ENCODE measurements around the gene ENTPD1.
"Not testable (repeated sequence)": the region's sequence is repeated elsewhere in the genome, so short reads cannot be mapped to it uniquely, and the experiment has no call there.

ENTPD1 gene

DNA sequence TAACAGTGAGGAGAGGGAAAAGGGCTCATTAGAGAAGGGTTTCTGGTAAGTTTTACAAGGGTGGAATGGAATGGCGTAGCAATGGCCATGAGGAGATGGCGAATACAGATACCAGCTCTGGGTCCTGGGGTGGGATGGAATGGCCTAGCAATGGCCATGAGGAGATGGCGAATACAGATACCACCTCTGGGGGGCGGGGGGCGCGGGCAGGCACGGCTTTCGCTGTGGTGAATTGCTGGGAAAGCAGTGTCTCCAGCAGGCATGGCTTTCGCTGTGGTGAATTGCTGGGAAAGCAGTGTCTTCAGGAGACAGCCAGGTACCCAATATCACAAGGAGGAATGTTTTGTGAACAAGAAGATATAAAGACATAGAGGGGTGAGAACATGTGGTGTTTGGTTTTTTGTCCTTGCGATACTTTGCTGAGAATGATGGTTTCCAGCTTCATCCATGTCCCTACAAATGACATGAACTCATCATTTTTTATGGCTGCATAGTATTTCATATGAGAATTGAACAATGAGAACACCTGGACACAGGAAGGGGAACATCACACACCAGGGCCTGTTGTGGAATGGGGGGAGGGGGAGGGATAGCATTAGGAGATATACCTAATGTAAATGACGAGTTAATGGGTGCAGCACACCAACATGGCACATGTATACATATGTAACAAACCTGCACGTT lies 150.1 kb downstream of the ENTPD1 start:
- TF ChIP-seq ZNF146 (tag by site-specific recombination; IDR thresholded peaks at IDR 0.05), result peak; percentile 97
- CTCF ChIA-PET, result interaction anchor here (0.5 to 3.5 kb wide), 4 partner anchors 14 to 1706 kb away, joined by 3 to 21 read pairs (median 4); partner anchors contain the start of gene TCTN3
- H3K4me1 ChIP-seq (ENCODE audit: control insufficient read depth, insufficient read depth, low read length); H3K9me3 ChIP-seq (ENCODE audit: control insufficient read depth, insufficient read depth, low read depth, low read length); H3K27ac ChIP-seq (ENCODE audit: extremely low read depth, low read depth, low read length); H3K4me3 ChIP-seq (ENCODE audit: low read depth, low read length); POLR2A ChIA-PET: not testable (repeated sequence)
- H3K36me3 ChIP-seq (ENCODE audit: control insufficient read depth in 2 of 2, insufficient read depth in 1 of 2, low read length in 2 of 2), result peaks cover 5 to 33% of the 10 kb centered on the region in 2 experiments

GRCh38 chr10:95906677-95907455 lies 150.9 kb downstream of the ENTPD1 start:
- ChIA-PET POLR2A (interaction anchor here (1.7 kb wide), 1 partner anchor 11 kb away, joined by 5 read pairs; no protein-coding TSS in a partner anchor), CTCF (interaction anchor here (0.5 to 3.5 kb wide), 2 partner anchors 15 to 213 kb away, joined by 3 to 21 read pairs; partner anchors contain the start of gene TCTN3)
- Histone ChIP-seq H3K27ac (ENCODE audit: extremely low read depth, low read depth, low read length) (peak overlapping the region; percentile 69; the same call in 1 of the 2 replicates), H3K4me1 (ENCODE audit: control insufficient read depth, insufficient read depth, low read length) (no peaks in the 10 kb centered on the region), H3K9me3 (ENCODE audit: control insufficient read depth, insufficient read depth, low read depth, low read length) (no peaks in the 10 kb centered on the region), H3K4me3 (ENCODE audit: low read depth, low read length) (peak overlapping the region; percentile 76), H3K36me3 (ENCODE audit: control insufficient read depth in 2 of 2, insufficient read depth in 1 of 2, low read length in 2 of 2) (peaks cover 5 to 31% of the 10 kb centered on the region in 2 experiments)
- no peak for TF ChIP-seq KLF8 (tag by site-specific recombination; IDR thresholded peaks at IDR 0.05)
- TF ChIP-seq CTCF (tag by site-specific recombination; IDR thresholded peaks at IDR 0.05), result no peak
- TF ChIP-seq TRIM28 (IDR thresholded peaks at IDR 0.05; ENCODE audit: borderline replicate concordance, low read length), result peak; percentile 86; the same call in 1 of the 2 replicates
- no peak for TF ChIP-seq ZNF555 (tag by site-specific recombination; conservative IDR thresholded peaks at IDR 0.05)
- TF ChIP-seq ZNF707 (tag by site-specific recombination; IDR thresholded peaks at IDR 0.05), result no peak
- TF ChIP-seq, protein P1, sequence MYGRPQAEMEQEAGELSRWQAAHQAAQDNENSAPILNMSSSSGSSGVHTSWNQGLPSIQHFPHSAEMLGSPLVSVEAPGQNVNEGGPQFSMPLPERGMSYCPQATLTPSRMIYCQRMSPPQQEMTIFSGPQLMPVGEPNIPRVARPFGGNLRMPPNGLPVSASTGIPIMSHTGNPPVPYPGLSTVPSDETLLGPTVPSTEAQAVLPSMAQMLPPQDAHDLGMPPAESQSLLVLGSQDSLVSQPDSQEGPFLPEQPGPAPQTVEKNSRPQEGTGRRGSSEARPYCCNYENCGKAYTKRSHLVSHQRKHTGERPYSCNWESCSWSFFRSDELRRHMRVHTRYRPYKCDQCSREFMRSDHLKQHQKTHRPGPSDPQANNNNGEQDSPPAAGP (tag by site-specific recombination; IDR thresholded peaks at IDR 0.05), result no peak
- TF ChIP-seq ZNF202 (tag by site-specific recombination; IDR thresholded peaks at IDR 0.05; ENCODE audit: borderline replicate concordance), result no peak

DNA sequence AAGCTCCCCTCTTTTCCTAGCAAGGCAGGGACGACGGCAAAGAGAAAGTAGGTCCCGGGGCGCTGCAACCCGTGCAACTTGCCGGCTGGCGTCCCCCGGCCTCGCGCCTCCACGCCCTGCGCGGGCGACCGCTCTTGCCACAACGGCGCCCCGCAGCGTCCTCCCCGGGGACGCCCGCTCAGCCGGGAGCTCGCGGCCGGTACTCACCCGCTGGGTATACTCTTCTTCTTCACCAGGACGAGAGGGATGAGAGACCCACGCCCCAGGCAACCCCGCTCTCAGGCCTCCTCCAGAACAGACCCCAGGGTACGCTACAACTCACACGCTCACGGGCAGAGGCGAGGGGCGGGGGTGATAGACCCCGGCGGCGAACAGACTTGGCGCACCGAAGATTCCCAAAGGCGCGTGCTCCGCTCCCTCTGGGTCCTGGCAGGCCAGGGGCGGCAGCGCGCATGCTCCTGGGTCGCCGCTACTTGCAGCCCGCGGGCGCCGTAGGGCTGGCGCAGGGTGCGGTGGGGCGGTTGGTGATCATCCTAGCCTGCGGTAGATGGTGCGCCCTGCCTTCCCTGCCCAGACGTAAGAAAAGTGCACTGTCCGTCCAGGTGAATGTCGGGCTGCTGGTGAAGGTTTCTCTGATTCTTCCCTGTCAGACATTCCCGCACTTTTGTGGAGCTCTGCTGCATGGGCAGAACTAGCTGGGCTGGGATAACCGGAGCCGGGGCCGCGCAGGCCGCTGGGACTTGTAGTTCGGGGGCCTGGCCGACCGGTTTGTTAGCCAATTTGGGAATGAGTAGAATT lies 151.7 kb downstream of the ENTPD1 start, which contains the start of gene CC2D2B:
CC2D2B (plus strand) TSS at position 520 of the 798 bp plus-strand sequence. CDS start 3,349 bp downstream, outside the sequence.
- Histone ChIP-seq H3K4me1 (ENCODE audit: control insufficient read depth, insufficient read depth, low read length) (no peaks in the 10 kb centered on the region), H3K9me3 (ENCODE audit: control insufficient read depth, insufficient read depth, low read depth, low read length) (no peaks in the 10 kb centered on the region), H3K4me3 (ENCODE audit: low read depth, low read length) (peak within 1 kb of the TSS; percentile 76), H3K27ac (ENCODE audit: extremely low read depth, low read depth, low read length) (peak within 1 kb of the TSS; percentile 69; the same call in 1 of the 2 replicates), H3K36me3 (ENCODE audit: control insufficient read depth in 2 of 2, insufficient read depth in 1 of 2, low read length in 2 of 2) (peaks cover 5 to 24% of the 10 kb centered on the region in 2 experiments)
- ChIA-PET CTCF (interaction anchor here (3.5 kb wide), 1 partner anchor 214 kb away, joined by 21 read pairs; the partner anchor contains the start of gene TCTN3), POLR2A (interaction anchor here (0.7 to 1.7 kb wide), 3 partner anchors 12 to 136 kb away, joined by 3 to 5 read pairs (median 5); partner anchors contain the start of gene CCNJ)
- TF ChIP-seq ZNF792 (tag by site-specific recombination; IDR thresholded peaks at IDR 0.05), result no peak
- TF ChIP-seq IKZF3 (tag by site-specific recombination; IDR thresholded peaks at IDR 0.05), result peak; percentile 82
- TF ChIP-seq ZNF561 (tag by site-specific recombination; IDR thresholded peaks at IDR 0.05; ENCODE audit: borderline replicate concordance), result peak; percentile 71; the same call in 1 of the 2 replicates
- no peak for TF ChIP-seq ZNF701 (tag by site-specific recombination; IDR thresholded peaks at IDR 0.05)
- TF ChIP-seq ZNF175 (tag by site-specific recombination; IDR thresholded peaks at IDR 0.05), result no peak
- no peak for TF ChIP-seq ZNF239 (tag by site-specific recombination; IDR thresholded peaks at IDR 0.05)
- TF ChIP-seq, protein P1 (tag by site-specific recombination; IDR thresholded peaks at IDR 0.05), result 0 out of 2 replicates have a peak, but pooled peaks have one; percentile 51
- TF ChIP-seq ZNF404 (tag by site-specific recombination; IDR thresholded peaks at IDR 0.05), result no peak
- no peak for TF ChIP-seq ZNF747 (tag by site-specific recombination; IDR thresholded peaks at IDR 0.05)
- TF ChIP-seq, protein P2, sequence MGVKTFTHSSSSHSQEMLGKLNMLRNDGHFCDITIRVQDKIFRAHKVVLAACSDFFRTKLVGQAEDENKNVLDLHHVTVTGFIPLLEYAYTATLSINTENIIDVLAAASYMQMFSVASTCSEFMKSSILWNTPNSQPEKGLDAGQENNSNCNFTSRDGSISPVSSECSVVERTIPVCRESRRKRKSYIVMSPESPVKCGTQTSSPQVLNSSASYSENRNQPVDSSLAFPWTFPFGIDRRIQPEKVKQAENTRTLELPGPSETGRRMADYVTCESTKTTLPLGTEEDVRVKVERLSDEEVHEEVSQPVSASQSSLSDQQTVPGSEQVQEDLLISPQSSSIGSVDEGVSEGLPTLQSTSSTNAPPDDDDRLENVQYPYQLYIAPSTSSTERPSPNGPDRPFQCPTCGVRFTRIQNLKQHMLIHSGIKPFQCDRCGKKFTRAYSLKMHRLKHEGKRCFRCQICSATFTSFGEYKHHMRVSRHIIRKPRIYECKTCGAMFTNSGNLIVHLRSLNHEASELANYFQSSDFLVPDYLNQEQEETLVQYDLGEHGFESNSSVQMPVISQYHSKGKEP (tag by site-specific recombination; IDR thresholded peaks at IDR 0.05), result peak; percentile 67; the same call in 1 of the 2 replicates
- TF ChIP-seq ZFP69B (tag by site-specific recombination; IDR thresholded peaks at IDR 0.05), result 0 out of 2 replicates have a peak, but pooled peaks have one; percentile 45
- TF ChIP-seq OVOL3 (tag by site-specific recombination; IDR thresholded peaks at IDR 0.05), result peak; percentile 10; the same call in 1 of the 2 replicates
- no peak for TF ChIP-seq HOXA7 (CRISPR knock-in tag; IDR thresholded peaks at IDR 0.05; ENCODE audit: borderline replicate concordance)
- peak; percentile 39; the same call in 1 of the 2 replicates for TF ChIP-seq ZNF324 (tag by site-specific recombination; IDR thresholded peaks at IDR 0.05)
- TF ChIP-seq ZNF707 (tag by site-specific recombination; IDR thresholded peaks at IDR 0.05), result no peak
- TF ChIP-seq ZNF292 (tag by site-specific recombination; IDR thresholded peaks at IDR 0.05; ENCODE audit: borderline replicate concordance, low read depth), result no peak

Measured in HEK293 (cell line).